H1 (cell line): ENCODE measurements around the gene PCDH9. TPM values are rescaled to one million over a fixed set of nuclear protein-coding genes. Genes with fewer than 3 reads are reported as not detected.

ENCODE experiments used
- CTCF ChIP-seq, 3 experiments: IDR thresholded peaks; 1 replicate in 2 of 3; 2 replicates in 1 of 3; pipeline versions ENCODE4 v1.5.1 to v1.6.1; 2011; ENCODE audit warnings: low read length in 3 of 3, mild to moderate bottlenecking in 3 of 3, inconsistent platforms in 2 of 3, low read depth in 1 of 3, moderate library complexity in 1 of 3; ENCODE audit not compliant: insufficient read depth in 1 of 3; ENCODE audit errors: control extremely low read depth in 1 of 3
- FOSL1 ChIP-seq: IDR thresholded peaks from 2 replicates; pipeline ENCODE4 v1.6.1; 2011; ENCODE audit warnings: mild to moderate bottlenecking, low read depth, low read length, moderate library complexity; ENCODE audit not compliant: insufficient read depth
- GABPA ChIP-seq: IDR thresholded peaks from 2 replicates; pipeline ENCODE4 v1.6.1; 2011; ENCODE audit warnings: mild to moderate bottlenecking, low read length, moderate library complexity, borderline replicate concordance; ENCODE audit not compliant: insufficient read depth
- SP1 ChIP-seq: IDR thresholded peaks from 2 replicates; pipeline ENCODE4 v1.6.1; 2011; ENCODE audit warnings: low read depth, low read length
- SRF ChIP-seq: IDR thresholded peaks from 2 replicates; pipeline ENCODE4 v1.6.1; 2011; ENCODE audit warnings: mild to moderate bottlenecking, low read depth, low read length, moderate library complexity
- TAF7 ChIP-seq: optimal IDR thresholded peaks from 2 replicates; pipeline ENCODE3; 2011; ENCODE audit warnings: low read depth, mild to moderate bottlenecking, inconsistent platforms, low read length, moderate library complexity, borderline replicate concordance
- USF2 ChIP-seq: IDR thresholded peaks from 2 replicates; pipeline ENCODE4 v1.6.1; 2011; ENCODE audit warnings: low read length, improper control_type of control experiment
- polyA plus RNA-seq, 7 experiments: library from polyadenylated mRNA; depleted of rRNA in 3 of 7; stranded (reverse) in 5 of 7; unstranded in 2 of 7; fragments of >200 nt in 5 of 7; fragments of 200-250 nt in 2 of 7; gene quantifications; 1 replicate in 5 of 7; 2 replicates in 1 of 7; 4 replicates in 1 of 7; pipeline versions ENCODE4 v1.2.1 to v1.2.3, GENCODE V29; 2011 to 2013; ENCODE audit warnings: missing spikeins in 2 of 7, mixed read lengths in 2 of 7
- total RNA-seq: library from RNA; stranded (reverse); fragmentation: NEBNext Ultra II Directional; extraction: Animal tissue kit (Norgen Biotek cat#: 25700); gene quantifications from 2 replicates; pipeline ENCODE4 v1.2.1, GENCODE V29; 2021

PCDH9 gene
- total and polyA plus RNA-seq, 2 of the 8 experiments (the other 6 are each of a cell fraction or from before 2014, with no cell fraction given): 0.12 to 0.60 TPM

- TF ChIP-seq CTCF (IDR thresholded peaks at IDR 0.05; ENCODE audit: control extremely low read depth in 1 of 3, insufficient read depth in 1 of 3, low read depth in 1 of 3, low read length in 3 of 3): peak in 2 of 3 experiments; percentile 24 to 31; a peak in 2 of 4 replicates
- no peak for TF ChIP-seq USF2
- TF ChIP-seq SP1: no peak
- no peak for TF ChIP-seq SRF
- no peak for TF ChIP-seq FOSL1
- TF ChIP-seq TAF7: no peak
- TF ChIP-seq GABPA: no peak
- TF ChIP-seq, all 59 proteins: peak for 2
These were observed 8.2 kb upstream of the PCDH9 start (continued) for GRCh38 chr13:67238277-67238859.
